ENCODE data around the gene STX12.
A peak's percentile ranks its signal among the peaks of the same experiment; 100 is the strongest.

GRCh38 chr1:27725374-27726172 lies 47.4 kb upstream of the STX12 start, which contains the start of gene FAM76A:
- TF ChIP-seq CTCF (conservative IDR thresholded peaks at IDR 0.05; ENCODE audit: low read length) (peak; percentile 56), EZH2phosphoT487 (IDR thresholded peaks at IDR 0.05; ENCODE audit: borderline replicate concordance) (no peak)
